GM12878 (cell line): ENCODE data around the gene LRRC14B.

Experiments used
- CEBPB ChIP-seq, 2 experiments: fragments of 150-350 bp in 1 of 2; IDR thresholded peaks; 2 replicates each; pipeline ENCODE4 v1.6.1; 2012 to 2014; ENCODE audit warnings: low read depth in 2 of 2, low read length in 2 of 2, borderline replicate concordance in 1 of 2, inconsistent platforms in 1 of 2
- FOXM1 ChIP-seq: IDR thresholded peaks from 2 replicates; pipeline ENCODE4 v1.6.1; 2012; ENCODE audit warnings: low read depth, mild to moderate bottlenecking, inconsistent platforms, low read length, moderate library complexity
- JUND ChIP-seq: IDR thresholded peaks from 2 replicates; pipeline ENCODE4 v1.6.1; 2012; ENCODE audit warnings: low read depth, mild to moderate bottlenecking, low read length, improper control_type of control experiment, moderate library complexity
- NFXL1 ChIP-seq: fragments of 450-650 bp; IDR thresholded peaks from 2 replicates; pipeline ENCODE4 v1.6.1; 2017; ENCODE audit warnings: antibody characterized with exemption, mild to moderate bottlenecking, borderline replicate concordance
- POLR2AphosphoS5 ChIP-seq: IDR thresholded peaks from 2 replicates; pipeline ENCODE4 v1.6.1; 2011; ENCODE audit warnings: mild to moderate bottlenecking, low read length, inconsistent platforms
- RB1 ChIP-seq: fragments of 450-650 bp; formaldehyde crosslinking; IDR thresholded peaks from 2 replicates; pipeline ENCODE4 v1.6.1; 2017; ENCODE audit warnings: mild to moderate bottlenecking, borderline replicate concordance
- TF ChIP-seq, protein P1 (sequence below), 3 experiments: IDR thresholded peaks in 2 of 3; conservative IDR thresholded peaks in 1 of 3; 2 replicates each; pipeline ENCODE4 v1.5.1; 2011; ENCODE audit warnings: low read depth in 3 of 3, low read length in 3 of 3, mild to moderate bottlenecking in 3 of 3, control low read depth in 2 of 3, moderate library complexity in 2 of 3, inconsistent platforms in 1 of 3, mixed read lengths in 1 of 3; ENCODE audit not compliant: control insufficient read depth in 2 of 3, insufficient read depth in 1 of 3; ENCODE audit errors: extremely low read depth in 1 of 3
- TF ChIP-seq, protein P2 (sequence below): fragments of 450-650 bp; IDR thresholded peaks from 2 replicates; pipeline ENCODE4 v1.6.1; 2016; ENCODE audit warnings: mild to moderate bottlenecking, moderate library complexity, borderline replicate concordance
- TF ChIP-seq, protein P3 (sequence below): IDR thresholded peaks from 2 replicates; pipeline ENCODE4 v1.6.1; 2012; ENCODE audit warnings: low read depth, low read length, improper control_type of control experiment
- TF ChIP-seq, protein P4 (sequence below): fragments of 450-650 bp; IDR thresholded peaks from 2 replicates; pipeline ENCODE4 v1.6.1; 2014; ENCODE audit warnings: mild to moderate bottlenecking

DNA sequence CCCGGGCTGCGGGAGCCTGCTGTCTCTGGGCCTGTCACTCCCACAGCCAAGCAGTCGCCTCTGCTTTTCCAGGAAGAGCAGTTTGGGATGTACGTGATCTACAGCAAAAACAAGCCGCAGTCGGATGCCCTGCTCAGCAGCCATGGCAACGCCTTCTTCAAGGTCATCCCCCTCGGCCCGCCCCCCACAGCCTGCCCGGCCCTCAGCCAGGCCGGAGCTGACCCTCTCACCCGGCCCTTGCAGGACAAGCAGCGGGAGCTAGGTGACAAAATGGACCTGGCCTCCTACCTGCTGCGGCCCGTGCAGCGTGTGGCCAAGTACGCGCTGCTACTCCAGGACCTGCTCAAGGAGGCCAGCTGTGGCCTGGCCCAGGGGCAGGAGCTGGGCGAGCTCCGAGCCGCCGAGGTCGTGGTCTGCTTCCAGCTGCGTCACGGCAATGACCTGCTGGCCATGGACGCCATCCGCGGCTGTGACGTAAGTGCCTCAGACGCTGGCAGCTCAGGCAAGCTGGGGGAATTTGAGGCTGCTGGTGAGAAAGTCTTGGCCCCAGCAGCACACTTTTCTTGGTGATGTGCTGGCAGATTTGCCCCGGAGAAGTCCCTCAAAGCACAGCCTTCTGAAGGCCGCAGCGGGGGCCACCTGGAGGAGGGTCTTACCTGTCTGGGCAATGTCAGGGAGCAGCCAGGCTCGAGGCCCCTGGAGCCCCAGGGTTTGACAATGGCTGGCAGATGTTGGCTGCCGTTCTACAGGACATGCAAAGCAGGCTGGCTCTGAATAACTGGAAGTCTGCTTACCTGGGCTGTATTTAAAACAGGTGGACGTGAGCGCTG is 20.1 kb upstream of the LRRC14B start:
- no peak for TF ChIP-seq POLR2AphosphoS5
- TF ChIP-seq, protein P1, sequence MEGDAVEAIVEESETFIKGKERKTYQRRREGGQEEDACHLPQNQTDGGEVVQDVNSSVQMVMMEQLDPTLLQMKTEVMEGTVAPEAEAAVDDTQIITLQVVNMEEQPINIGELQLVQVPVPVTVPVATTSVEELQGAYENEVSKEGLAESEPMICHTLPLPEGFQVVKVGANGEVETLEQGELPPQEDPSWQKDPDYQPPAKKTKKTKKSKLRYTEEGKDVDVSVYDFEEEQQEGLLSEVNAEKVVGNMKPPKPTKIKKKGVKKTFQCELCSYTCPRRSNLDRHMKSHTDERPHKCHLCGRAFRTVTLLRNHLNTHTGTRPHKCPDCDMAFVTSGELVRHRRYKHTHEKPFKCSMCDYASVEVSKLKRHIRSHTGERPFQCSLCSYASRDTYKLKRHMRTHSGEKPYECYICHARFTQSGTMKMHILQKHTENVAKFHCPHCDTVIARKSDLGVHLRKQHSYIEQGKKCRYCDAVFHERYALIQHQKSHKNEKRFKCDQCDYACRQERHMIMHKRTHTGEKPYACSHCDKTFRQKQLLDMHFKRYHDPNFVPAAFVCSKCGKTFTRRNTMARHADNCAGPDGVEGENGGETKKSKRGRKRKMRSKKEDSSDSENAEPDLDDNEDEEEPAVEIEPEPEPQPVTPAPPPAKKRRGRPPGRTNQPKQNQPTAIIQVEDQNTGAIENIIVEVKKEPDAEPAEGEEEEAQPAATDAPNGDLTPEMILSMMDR (IDR thresholded peaks at IDR 0.05 in 2 of 3, conservative IDR thresholded peaks at IDR 0.05 in 1 of 3; ENCODE audit: control insufficient read depth in 2 of 3, extremely low read depth in 1 of 3, insufficient read depth in 1 of 3, low read depth in 3 of 3, low read length in 3 of 3): no peak
- TF ChIP-seq CEBPB (IDR thresholded peaks at IDR 0.05; ENCODE audit: borderline replicate concordance in 1 of 2, low read depth in 2 of 2, low read length in 2 of 2): no peak
- no peak for TF ChIP-seq NFXL1
- TF ChIP-seq, protein P2, sequence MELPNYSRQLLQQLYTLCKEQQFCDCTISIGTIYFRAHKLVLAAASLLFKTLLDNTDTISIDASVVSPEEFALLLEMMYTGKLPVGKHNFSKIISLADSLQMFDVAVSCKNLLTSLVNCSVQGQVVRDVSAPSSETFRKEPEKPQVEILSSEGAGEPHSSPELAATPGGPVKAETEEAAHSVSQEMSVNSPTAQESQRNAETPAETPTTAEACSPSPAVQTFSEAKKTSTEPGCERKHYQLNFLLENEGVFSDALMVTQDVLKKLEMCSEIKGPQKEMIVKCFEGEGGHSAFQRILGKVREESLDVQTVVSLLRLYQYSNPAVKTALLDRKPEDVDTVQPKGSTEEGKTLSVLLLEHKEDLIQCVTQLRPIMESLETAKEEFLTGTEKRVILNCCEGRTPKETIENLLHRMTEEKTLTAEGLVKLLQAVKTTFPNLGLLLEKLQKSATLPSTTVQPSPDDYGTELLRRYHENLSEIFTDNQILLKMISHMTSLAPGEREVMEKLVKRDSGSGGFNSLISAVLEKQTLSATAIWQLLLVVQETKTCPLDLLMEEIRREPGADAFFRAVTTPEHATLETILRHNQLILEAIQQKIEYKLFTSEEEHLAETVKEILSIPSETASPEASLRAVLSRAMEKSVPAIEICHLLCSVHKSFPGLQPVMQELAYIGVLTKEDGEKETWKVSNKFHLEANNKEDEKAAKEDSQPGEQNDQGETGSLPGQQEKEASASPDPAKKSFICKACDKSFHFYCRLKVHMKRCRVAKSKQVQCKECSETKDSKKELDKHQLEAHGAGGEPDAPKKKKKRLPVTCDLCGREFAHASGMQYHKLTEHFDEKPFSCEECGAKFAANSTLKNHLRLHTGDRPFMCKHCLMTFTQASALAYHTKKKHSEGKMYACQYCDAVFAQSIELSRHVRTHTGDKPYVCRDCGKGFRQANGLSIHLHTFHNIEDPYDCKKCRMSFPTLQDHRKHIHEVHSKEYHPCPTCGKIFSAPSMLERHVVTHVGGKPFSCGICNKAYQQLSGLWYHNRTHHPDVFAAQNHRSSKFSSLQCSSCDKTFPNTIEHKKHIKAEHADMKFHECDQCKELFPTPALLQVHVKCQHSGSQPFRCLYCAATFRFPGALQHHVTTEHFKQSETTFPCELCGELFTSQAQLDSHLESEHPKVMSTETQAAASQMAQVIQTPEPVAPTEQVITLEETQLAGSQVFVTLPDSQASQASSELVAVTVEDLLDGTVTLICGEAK: no peak
- no peak for TF ChIP-seq FOXM1
- no peak for TF ChIP-seq JUND
- no peak for TF ChIP-seq RB1
- TF ChIP-seq, protein P3, sequence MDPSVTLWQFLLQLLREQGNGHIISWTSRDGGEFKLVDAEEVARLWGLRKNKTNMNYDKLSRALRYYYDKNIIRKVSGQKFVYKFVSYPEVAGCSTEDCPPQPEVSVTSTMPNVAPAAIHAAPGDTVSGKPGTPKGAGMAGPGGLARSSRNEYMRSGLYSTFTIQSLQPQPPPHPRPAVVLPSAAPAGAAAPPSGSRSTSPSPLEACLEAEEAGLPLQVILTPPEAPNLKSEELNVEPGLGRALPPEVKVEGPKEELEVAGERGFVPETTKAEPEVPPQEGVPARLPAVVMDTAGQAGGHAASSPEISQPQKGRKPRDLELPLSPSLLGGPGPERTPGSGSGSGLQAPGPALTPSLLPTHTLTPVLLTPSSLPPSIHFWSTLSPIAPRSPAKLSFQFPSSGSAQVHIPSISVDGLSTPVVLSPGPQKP: no peak
- TF ChIP-seq, protein P4, sequence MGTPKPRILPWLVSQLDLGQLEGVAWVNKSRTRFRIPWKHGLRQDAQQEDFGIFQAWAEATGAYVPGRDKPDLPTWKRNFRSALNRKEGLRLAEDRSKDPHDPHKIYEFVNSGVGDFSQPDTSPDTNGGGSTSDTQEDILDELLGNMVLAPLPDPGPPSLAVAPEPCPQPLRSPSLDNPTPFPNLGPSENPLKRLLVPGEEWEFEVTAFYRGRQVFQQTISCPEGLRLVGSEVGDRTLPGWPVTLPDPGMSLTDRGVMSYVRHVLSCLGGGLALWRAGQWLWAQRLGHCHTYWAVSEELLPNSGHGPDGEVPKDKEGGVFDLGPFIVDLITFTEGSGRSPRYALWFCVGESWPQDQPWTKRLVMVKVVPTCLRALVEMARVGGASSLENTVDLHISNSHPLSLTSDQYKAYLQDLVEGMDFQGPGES: no peak
